Keratinocyte (primary cell): ENCODE results near the gene CHST8. TPM values are rescaled to one million over a fixed set of nuclear protein-coding genes. Genes with fewer than 3 reads are reported as not detected.
A peak's percentile ranks its signal among the peaks of the same experiment; 100 is the strongest.

Experiments used
- DNase-seq: peaks from one replicate; pipeline ENCODE4 v3.0.0-alpha.2; 2011; ENCODE audit warnings: low read depth, missing footprints, low spot score
- FAIRE-seq: peaks from 2 replicates; lab custom pipeline; 2011; peaks lifted over from hg19 to GRCh38; lab: Jason Lieb, UNC
- H2AFZ ChIP-seq: 2 replicates; pipeline ENCODE4 v1.6.0; 2012; ENCODE audit warnings: low read length, control low read depth, inconsistent platforms; ENCODE audit not compliant: control insufficient read depth
- H3K27ac ChIP-seq: 2 replicates; pipeline ENCODE4 v1.5.1; 2011; ENCODE audit warnings: low read length; ENCODE audit not compliant: control insufficient read depth, insufficient read depth
- H3K27me3 ChIP-seq: 3 replicates; pipeline ENCODE4 v1.6.0; 2011; ENCODE audit warnings: low read length; ENCODE audit not compliant: control insufficient read depth, insufficient read depth; ENCODE audit errors: extremely low read depth
- H3K36me3 ChIP-seq, 2 experiments: 2 replicates in 1 of 2; 3 replicates in 1 of 2; pipeline ENCODE4 v1.5.1; 2011; ENCODE audit warnings: low read length in 2 of 2, mild to moderate bottlenecking in 1 of 2; ENCODE audit not compliant: control insufficient read depth in 2 of 2, insufficient read depth in 2 of 2; ENCODE audit errors: extremely low read depth in 1 of 2
- H3K4me1 ChIP-seq: 3 replicates; pipeline ENCODE4 v1.5.1; 2011; ENCODE audit warnings: low read length; ENCODE audit not compliant: control insufficient read depth, insufficient read depth; ENCODE audit errors: extremely low read depth
- H3K4me2 ChIP-seq: 3 replicates; pipeline ENCODE4 v1.6.0; 2011; ENCODE audit warnings: low read depth, low read length; ENCODE audit not compliant: control insufficient read depth, insufficient read depth; ENCODE audit errors: extremely low read depth
- H3K4me3 ChIP-seq, 3 experiments: fragments of 200-600 bp in 1 of 3; sonication (generic) in 1 of 3; 2 replicates in 2 of 3; 3 replicates in 1 of 3; pipeline ENCODE4 v1.5.1; 2011 to 2016; ENCODE audit warnings: low read length in 3 of 3, mild to moderate bottlenecking in 3 of 3, control low read depth in 2 of 3, inconsistent platforms in 1 of 3, low read depth in 1 of 3, mixed read lengths in 1 of 3, mixed run types in 1 of 3, moderate library complexity in 1 of 3; ENCODE audit not compliant: control insufficient read depth in 2 of 3, insufficient read depth in 2 of 3; ENCODE audit errors: extremely low read depth in 1 of 3
- H3K79me2 ChIP-seq: 2 replicates; pipeline ENCODE4 v1.6.0; 2012; ENCODE audit warnings: low read length; ENCODE audit not compliant: control insufficient read depth, insufficient read depth
- H3K9ac ChIP-seq: 3 replicates; pipeline ENCODE4 v1.6.0; 2011; ENCODE audit warnings: low read length; ENCODE audit not compliant: control insufficient read depth, insufficient read depth; ENCODE audit errors: extremely low read depth
- H3K9me1 ChIP-seq: 3 replicates; pipeline ENCODE4 v1.6.0; 2011; ENCODE audit warnings: low read length; ENCODE audit not compliant: control insufficient read depth, insufficient read depth; ENCODE audit errors: extremely low read depth
- H3K9me3 ChIP-seq: 2 replicates; pipeline ENCODE4 v1.5.1; 2012; ENCODE audit warnings: low read depth, low read length; ENCODE audit not compliant: control insufficient read depth
- H4K20me1 ChIP-seq: 3 replicates; pipeline ENCODE4 v1.6.0; 2011; ENCODE audit warnings: low read length; ENCODE audit not compliant: control insufficient read depth, insufficient read depth; ENCODE audit errors: extremely low read depth
- CTCF ChIP-seq, 3 experiments: IDR thresholded peaks in 1 of 3; conservative IDR thresholded peaks in 1 of 3; optimal IDR thresholded peaks in 1 of 3; 2 replicates in 2 of 3; 3 replicates in 1 of 3; pipeline versions ENCODE3 to v1.5.1; 2011; ENCODE audit warnings: low read length in 3 of 3, mild to moderate bottlenecking in 3 of 3, moderate library complexity in 2 of 3, control low read depth in 1 of 3, inconsistent platforms in 1 of 3; ENCODE audit not compliant: insufficient read depth in 2 of 3; ENCODE audit errors: extremely low read depth in 1 of 3
- EZH2 ChIP-seq: IDR thresholded peaks from one replicate; pipeline ENCODE4 v1.6.1; 2012; ENCODE audit warnings: inconsistent platforms, mild to moderate bottlenecking, low read length, moderate library complexity
- dilution Hi-C: fragments of 300-500 bp; cut with MboI; formaldehyde crosslinking; loops from one replicate; pipeline ENCODE4 v1.7.0; 2020; ENCODE audit warnings: low sequenced_read_pairs; ENCODE audit not compliant: extremely low pct_ligation_motif_present
- polyA plus RNA-seq, 5 experiments: library from polyadenylated mRNA; depleted of rRNA in 3 of 5; stranded (reverse) in 3 of 5; stranded (forward) in 1 of 5; unstranded in 1 of 5; fragments of >200 nt; gene quantifications; 1 replicate in 1 of 5; 2 replicates in 3 of 5; 3 replicates in 1 of 5; pipeline versions ENCODE4 v1.2.1 to v1.2.3, GENCODE V29; 2011 to 2012; ENCODE audit warnings: missing spikeins in 2 of 5, low read depth in 1 of 5, low replicate concordance in 1 of 5

The CHST8 gene
- polyA plus RNA-seq, 1 donor (not counting 4 experiments of a cell fraction or from before 2014, with no cell fraction given), result not detected

- TF ChIP-seq CTCF (optimal IDR thresholded peaks at IDR 0.05 in 1 of 3, IDR thresholded peaks at IDR 0.05 in 1 of 3, conservative IDR thresholded peaks at IDR 0.05 in 1 of 3; ENCODE audit: extremely low read depth in 1 of 3, insufficient read depth in 2 of 3, low read length in 3 of 3), result no peak
- TF ChIP-seq EZH2, result no peak
- H3K9me3 ChIP-seq, result no peaks in the 10 kb centered on the region
- H4K20me1 ChIP-seq, result no peaks in the 10 kb centered on the region
- dilution Hi-C loops, result no loop called here
- H3K79me2 ChIP-seq, result no peaks in the 10 kb centered on the region
- H3K4me1 ChIP-seq, result peaks cover 29% of the 10 kb centered on the region
- DNase-seq (no peak), FAIRE-seq (peak; percentile 48)
- peak overlapping the region; percentile 36 for H3K27ac ChIP-seq
- no peaks in the 10 kb centered on the region for H3K27me3 ChIP-seq
- H3K36me3 ChIP-seq, result no peaks in the 10 kb centered on the region
- H3K4me3 ChIP-seq, result no peak overlapping the region
- peak overlapping the region; percentile 20 for H3K4me2 ChIP-seq
- peaks cover 2% of the 10 kb centered on the region for H3K9me1 ChIP-seq
- H3K9ac ChIP-seq, result no peak overlapping the region
- H2AFZ ChIP-seq, result no peak overlapping the region
Measured at GRCh38 chr19:33821871-33822270, 200.1 kb downstream of the CHST8 start.

Other genes with a start within 250 kb of the CHST8 start
- gene CEBPG, start 248.2 kb upstream of the CHST8 start, polyA plus RNA-seq, result 20.4 to 31.9 TPM (median 22.4 TPM) in 3 replicates
- gene PEPD, start 100.2 kb upstream of the CHST8 start, polyA plus RNA-seq, result 36.9 to 58.3 TPM (median 37.6 TPM) in 3 replicates
- gene KCTD15, start 174.9 kb downstream of the CHST8 start, polyA plus RNA-seq, result 16.2 to 27.1 TPM (median 18.6 TPM) in 3 replicates